HPDE6-E6E7 (cell line): ENCODE results near the gene USP24.

ENCODE experiments used
- DNase-seq: peaks from one replicate; pipeline ENCODE4 v3.0.0; 2011; ENCODE audit warnings: missing footprints; ENCODE audit errors: extremely low spot score

The USP24 gene

GRCh38 chr1:55215194-55216021 is at the start of gene USP24:
TSS of gene USP24 (minus strand) at chr1:55215364. CDS start at chr1:55215113, 251 bp downstream.
- peak; percentile 66 for DNase-seq

GRCh38 chr1:55262822-55263221 is 47.7 kb upstream of the USP24 start:
- peak; percentile 59 for DNase-seq

GRCh38 chr1:55259911-55260609 is 44.9 kb upstream of the USP24 start:
- DNase-seq: no peak

GRCh38 chr1:55257958-55258357 is 42.8 kb upstream of the USP24 start:
- no peak for DNase-seq

GRCh38 chr1:55255901-55256300 is 40.7 kb upstream of the USP24 start:
- no peak for DNase-seq

- no peak for DNase-seq
Measured at GRCh38 chr1:55252942-55253589, 37.9 kb upstream of the USP24 start.

- no peak for DNase-seq
Measured at GRCh38 chr1:55250399-55251075, 35.4 kb upstream of the USP24 start.

- no peak for DNase-seq
Measured at GRCh38 chr1:55249646-55250398, 34.7 kb upstream of the USP24 start.

- DNase-seq: no peak
Measured at GRCh38 chr1:55246896-55247295, 31.7 kb upstream of the USP24 start.

- no peak for DNase-seq
Measured at GRCh38 chr1:55246331-55246730, 31.2 kb upstream of the USP24 start.

- DNase-seq: no peak
Measured at GRCh38 chr1:55245781-55246180, 30.6 kb upstream of the USP24 start.

GRCh38 chr1:55244476-55245099 is 29.4 kb upstream of the USP24 start:
- no peak for DNase-seq

GRCh38 chr1:55243655-55244054 is 28.5 kb upstream of the USP24 start:
- no peak for DNase-seq

GRCh38 chr1:55239548-55239947 is 24.4 kb upstream of the USP24 start:
- DNase-seq: no peak

GRCh38 chr1:55235722-55236121 is 20.6 kb upstream of the USP24 start:
- peak; percentile 54 for DNase-seq

- no peak for DNase-seq
Measured at GRCh38 chr1:55234016-55234415, 18.9 kb upstream of the USP24 start.

GRCh38 chr1:55233145-55233777 is 18.1 kb upstream of the USP24 start:
- no peak for DNase-seq

- DNase-seq: no peak
Measured at GRCh38 chr1:55232448-55233144, 17.4 kb upstream of the USP24 start.

- DNase-seq: no peak
Measured at GRCh38 chr1:55231745-55232144, 16.6 kb upstream of the USP24 start.

- DNase-seq: no peak
Measured at GRCh38 chr1:55230659-55231058, 15.5 kb upstream of the USP24 start.
